GM12874 (cell line): ENCODE data around the gene NUBPL.

Source experiments
- CTCF ChIP-seq: IDR thresholded peaks from 2 replicates; pipeline ENCODE4 v1.5.1; 2011; ENCODE audit warnings: low read depth, mild to moderate bottlenecking, control low read depth, low read length, moderate library complexity; ENCODE audit not compliant: insufficient read depth

Gene NUBPL

GRCh38 chr14:31770271-31770670 lies 209.1 kb downstream of the NUBPL start:
- TF ChIP-seq CTCF: no peak

DNA sequence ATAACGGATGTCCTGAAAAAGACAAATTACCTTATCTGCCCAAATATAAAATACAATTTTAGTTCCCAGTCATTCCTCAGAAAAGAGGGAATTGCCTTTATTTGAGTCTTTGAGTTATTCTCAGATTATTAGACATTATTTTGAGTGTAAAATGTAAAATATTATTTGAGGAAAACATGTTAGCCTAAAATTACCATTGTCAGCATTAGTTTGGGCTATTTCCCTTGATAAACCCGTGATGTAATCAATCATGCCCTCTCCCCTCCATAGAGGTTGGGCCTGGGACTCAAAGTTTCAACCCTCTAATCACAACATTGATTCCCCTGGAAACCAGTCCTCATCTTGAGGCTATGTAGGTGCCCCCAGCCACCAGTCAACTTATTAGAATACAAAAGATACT lies 213.4 kb downstream of the NUBPL start:
- TF ChIP-seq CTCF: no peak

GRCh38 chr14:31777312-31777711 lies 216.1 kb downstream of the NUBPL start:
- no peak for TF ChIP-seq CTCF

- no peak for TF ChIP-seq CTCF
Observed at GRCh38 chr14:31781578-31781977, 220.4 kb downstream of the NUBPL start.

GRCh38 chr14:31785574-31785973 lies 224.4 kb downstream of the NUBPL start:
- TF ChIP-seq CTCF: no peak

DNA sequence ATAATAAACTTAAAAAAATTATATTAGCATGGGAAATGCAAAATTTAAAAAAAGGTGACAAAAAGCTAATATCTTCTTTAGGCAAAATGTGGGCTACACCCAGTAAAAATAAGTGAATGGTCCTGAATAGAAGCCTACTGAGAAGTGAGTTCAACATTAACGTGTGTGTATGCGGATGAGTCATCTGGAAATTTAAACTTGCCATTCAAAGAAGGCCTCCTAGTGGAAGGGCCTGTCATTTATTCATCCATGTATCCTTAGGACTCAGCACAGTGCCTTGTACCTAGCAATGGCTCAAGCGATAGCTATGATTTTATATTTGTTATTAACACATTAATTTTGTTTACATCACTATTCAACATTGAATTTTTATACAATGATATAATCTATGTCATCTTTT lies 226.2 kb downstream of the NUBPL start:
- TF ChIP-seq CTCF: no peak

DNA sequence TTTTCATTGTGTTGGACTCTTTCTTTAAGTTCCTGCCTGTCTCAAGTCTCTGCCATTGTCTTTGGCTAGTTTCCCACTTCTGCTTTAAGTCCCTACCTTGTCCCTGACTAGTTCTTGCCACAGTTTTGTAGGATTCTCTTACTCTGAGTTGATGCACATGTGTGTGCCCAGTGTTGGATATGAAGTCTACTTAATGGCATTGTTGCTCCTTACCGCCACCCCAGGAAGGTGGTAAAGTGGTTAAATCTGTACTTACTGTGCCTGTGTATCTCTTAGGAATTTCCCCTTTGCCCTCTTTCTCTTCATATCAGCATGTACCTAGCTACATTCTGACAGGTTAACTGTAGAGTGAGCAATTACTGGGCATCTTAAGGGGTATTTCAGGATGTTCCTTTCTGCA lies 227.1 kb downstream of the NUBPL start:
- TF ChIP-seq CTCF: no peak

GRCh38 chr14:31792726-31793125 lies 231.5 kb downstream of the NUBPL start:
- TF ChIP-seq CTCF: no peak
